ENCODE data around the gene RGS6.

DNA sequence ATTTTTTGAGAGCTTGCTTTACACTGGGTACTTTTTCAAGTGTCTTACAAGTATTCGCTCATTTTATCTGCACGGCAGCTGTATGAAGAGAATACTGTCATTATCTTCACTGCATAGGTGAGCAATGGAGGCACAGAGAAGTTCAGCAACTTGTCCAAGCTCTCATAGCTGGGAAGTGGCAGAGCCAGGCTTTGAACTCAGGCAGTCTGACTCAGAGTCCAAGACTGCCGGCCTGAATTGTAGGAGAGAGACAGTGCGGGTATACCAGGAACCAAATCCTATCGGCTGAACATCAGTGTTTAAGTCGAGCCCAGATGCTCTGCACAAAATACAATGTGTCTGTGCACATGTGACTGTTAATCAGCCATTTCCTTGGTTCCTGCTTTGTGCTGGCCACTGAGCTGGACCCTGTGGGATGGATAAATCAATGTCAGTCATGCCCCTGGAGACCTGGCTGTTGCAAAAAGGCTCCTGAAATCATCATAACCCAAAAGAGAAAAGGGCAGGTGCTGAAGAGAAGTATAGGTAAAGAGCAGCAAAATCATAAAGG, 487.1 kb downstream of the RGS6 start:
- TF ChIP-seq, protein P1, sequence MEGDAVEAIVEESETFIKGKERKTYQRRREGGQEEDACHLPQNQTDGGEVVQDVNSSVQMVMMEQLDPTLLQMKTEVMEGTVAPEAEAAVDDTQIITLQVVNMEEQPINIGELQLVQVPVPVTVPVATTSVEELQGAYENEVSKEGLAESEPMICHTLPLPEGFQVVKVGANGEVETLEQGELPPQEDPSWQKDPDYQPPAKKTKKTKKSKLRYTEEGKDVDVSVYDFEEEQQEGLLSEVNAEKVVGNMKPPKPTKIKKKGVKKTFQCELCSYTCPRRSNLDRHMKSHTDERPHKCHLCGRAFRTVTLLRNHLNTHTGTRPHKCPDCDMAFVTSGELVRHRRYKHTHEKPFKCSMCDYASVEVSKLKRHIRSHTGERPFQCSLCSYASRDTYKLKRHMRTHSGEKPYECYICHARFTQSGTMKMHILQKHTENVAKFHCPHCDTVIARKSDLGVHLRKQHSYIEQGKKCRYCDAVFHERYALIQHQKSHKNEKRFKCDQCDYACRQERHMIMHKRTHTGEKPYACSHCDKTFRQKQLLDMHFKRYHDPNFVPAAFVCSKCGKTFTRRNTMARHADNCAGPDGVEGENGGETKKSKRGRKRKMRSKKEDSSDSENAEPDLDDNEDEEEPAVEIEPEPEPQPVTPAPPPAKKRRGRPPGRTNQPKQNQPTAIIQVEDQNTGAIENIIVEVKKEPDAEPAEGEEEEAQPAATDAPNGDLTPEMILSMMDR (IDR thresholded peaks at IDR 0.05) = no peak
- TF ChIP-seq POLR2AphosphoS5 (IDR thresholded peaks at IDR 0.05) (no peak), POLR2A (IDR thresholded peaks at IDR 0.05) (no peak)
